ENCODE results near the gene PIP5K1B. TPM values are rescaled to one million over a fixed set of nuclear protein-coding genes. Genes with fewer than 3 reads are reported as not detected.

PIP5K1B gene
- total RNA-seq, 1 donor from 2014 or later, result 85.3 TPM

DNA sequence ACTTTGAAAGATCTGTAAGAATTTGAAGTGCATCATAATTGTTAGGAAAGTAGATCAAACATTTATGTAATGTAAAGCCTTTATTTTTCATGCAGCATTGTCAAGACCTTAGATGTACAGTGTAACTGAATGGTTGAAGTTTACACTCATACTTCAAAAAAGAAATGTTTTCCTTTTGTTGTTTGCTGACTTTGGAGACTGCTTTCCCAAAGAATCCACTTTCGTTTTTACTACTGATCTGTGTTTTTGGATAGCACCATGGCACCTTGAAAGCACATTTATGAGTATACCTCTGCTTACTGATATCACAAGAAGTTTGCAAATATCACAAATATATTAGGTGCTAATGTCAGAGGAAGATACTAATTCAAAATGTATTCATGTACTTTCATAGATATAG is 50.0 kb downstream of the PIP5K1B start:
- no peak for DNase-seq
- intact Hi-C loops (cut with micrococcal nuclease), result no loop called here

DNA sequence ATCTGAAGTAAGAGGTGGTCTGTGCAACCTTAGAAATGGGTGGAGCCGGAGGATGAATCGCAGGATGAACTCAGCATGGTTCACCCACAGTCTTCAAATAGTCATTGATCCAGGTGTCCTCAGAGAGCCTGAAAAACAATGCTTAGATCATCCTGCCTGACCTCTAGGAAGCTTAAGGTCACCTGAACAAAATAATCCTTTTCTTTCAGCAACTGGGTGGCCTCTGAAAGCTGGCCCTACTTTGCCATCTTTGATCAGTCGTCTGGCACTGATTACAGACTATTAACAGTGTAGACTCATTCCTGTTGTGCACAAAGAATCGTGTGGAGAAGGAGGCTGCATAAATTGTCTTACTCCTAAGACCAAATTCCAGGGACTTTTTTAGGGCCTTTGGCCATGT is 50.7 kb downstream of the PIP5K1B start:
- ATAC-seq (no peak), DNase-seq (no peak)
- intact Hi-C loops (cut with micrococcal nuclease), result no loop called here

More for the DNA sequence above, 50.0 kb downstream of the PIP5K1B start:
- no peak for ATAC-seq

DNA sequence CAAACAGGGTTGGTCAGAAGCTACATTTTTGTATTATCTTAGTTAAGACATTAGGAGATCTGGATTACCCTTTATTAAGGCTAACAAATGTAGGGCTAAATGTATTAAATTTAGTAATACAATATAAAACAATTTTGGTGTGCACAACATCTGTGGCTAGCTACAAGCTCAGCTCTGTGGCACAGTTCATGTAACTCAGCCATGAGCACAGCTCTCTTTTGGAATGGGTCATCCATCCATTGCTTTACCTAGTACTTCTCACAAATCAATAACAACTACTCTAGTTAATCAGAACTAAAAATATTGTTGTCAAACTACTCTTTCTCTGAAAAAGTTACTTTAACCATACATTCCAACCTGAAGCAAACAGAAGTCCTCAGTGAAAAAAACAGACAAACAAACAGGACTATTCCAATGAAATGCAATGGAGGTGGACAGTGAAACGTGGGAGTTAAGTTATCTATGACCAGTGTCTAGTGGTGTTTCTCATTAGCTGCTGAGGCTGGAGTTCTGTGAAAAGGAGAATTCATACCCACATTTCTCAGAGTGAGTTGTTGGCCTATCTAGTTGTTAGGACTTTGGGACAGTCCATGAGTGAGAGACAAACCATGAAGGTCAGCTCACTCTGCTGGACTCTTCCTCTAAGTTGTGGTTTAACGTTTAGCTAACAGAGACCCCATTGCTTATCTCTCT is 55.1 kb downstream of the PIP5K1B start:
- intact Hi-C loops (cut with micrococcal nuclease), result no loop called here
- ATAC-seq (peak; percentile 25), DNase-seq (no peak)

DNA sequence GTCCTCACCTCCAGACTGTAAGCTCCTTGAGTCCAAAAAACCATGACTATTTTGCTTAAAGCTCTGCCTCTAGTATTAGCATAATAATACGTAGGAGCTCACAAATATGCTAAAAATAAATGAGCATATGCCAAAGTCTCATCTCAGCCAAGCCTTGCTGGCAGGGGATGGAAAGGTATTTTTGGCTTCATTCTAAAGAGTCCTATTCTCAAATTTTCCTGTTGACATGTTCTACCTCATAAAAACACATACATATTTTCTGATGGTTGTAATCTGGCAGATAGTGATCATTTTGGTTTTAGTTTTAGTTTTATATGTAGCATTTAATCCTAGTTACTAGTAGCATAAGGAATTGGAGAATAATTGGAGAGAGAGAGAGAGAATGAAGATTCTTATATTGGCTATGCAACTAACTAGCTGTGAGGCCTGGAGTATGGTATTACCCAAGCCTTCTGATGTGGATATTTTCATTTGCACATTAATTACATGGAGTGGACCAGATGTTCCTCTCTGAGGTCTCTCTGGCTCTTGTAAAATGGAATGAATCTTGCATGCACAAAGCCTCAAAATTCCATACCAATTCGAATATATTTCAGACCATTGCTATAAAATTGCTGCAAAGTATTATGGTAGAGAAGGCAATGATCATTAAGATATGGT is 55.8 kb downstream of the PIP5K1B start:
- ATAC-seq, result peak; percentile 64
- intact Hi-C loops (cut with micrococcal nuclease), result no loop called here
- DNase-seq, result no peak

DNA sequence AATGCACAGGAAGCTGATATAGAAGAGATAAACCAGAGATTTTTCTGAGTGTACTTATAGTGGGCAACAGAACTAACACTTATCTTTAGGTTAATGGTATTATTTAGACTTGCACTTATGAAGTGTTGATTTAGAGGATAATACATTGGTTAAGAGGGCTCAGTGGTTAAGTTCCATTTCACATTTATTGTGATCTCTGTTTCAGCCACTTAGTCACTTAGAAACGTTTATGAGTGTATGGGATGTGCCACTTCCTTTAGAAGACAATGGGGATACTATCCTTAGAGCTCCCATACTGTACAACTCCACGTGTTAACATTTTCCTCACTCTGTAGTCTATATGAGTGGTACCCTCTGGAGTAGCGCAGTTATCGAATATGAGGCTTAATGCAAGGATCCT is 57.5 kb downstream of the PIP5K1B start:
- ATAC-seq, result no peak

DNA sequence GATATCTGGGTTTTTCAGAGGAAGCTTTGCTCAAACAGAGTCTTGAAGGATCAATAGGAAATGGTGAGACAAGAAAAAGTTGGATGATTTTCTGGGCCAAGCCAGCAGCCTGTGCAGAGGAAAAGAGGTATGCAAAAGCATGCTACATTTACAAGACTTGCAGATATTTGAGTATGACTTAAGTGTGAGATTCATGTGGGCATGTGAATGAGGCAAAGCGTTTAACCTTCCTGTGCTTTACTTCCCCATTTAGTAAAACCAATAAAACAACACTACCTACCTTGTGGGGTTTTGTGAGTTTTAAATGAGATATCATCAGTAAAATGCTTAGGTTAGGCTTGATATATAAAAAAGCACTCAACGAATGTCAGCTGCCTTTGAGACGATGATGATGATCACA is 58.1 kb downstream of the PIP5K1B start:
- intact Hi-C loops (cut with micrococcal nuclease), result no loop called here

More for the DNA sequence above, 57.5 kb downstream of the PIP5K1B start:
- DNase-seq, result no peak
- intact Hi-C loops (cut with micrococcal nuclease), result no loop called here

DNA sequence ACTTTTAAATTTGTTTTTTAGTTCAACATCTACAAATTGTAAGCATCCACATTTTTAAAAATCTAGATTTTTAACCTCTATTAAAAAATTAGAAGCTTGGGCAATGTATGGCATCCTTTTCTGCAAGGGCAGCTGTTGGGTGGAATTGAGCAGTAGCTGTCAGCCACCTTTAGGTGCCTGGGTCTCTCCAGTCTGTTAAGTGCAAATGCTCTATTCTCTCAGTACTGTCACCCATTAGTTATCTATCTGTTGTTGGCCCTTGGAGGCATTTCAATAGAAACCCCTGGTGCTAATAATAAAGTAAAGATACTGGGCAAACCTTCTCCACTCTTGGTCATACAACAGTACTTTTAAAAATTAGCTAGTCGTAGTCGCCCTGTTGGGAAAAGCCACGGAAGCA is 63.6 kb downstream of the PIP5K1B start:
- ATAC-seq (peak; percentile 60), DNase-seq (no peak)
- intact Hi-C loops (cut with micrococcal nuclease), result no loop called here

More for the DNA sequence above, 58.1 kb downstream of the PIP5K1B start:
- ATAC-seq (no peak), DNase-seq (no peak)

DNA sequence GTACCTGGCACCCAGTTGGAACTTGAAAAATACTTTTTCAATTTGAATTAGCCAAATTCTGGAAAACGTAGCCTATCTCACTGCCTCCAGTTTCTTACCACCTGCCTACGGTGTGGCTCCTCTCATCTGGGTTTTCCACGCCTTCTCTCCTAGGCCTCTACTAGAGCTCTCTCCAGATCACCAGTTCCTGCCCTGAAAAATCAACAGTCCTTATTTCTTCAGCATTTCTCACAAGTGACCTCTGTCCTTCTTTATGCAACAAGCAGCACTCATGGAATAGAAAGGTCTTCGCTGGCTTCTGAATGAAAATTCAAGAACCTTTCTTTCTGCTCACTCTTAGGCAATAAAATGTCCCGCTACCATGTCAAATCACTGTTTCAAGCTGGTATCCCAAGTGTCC is 64.8 kb downstream of the PIP5K1B start:
- ATAC-seq (no peak), DNase-seq (no peak)
- intact Hi-C loops (cut with micrococcal nuclease), result no loop called here

DNA sequence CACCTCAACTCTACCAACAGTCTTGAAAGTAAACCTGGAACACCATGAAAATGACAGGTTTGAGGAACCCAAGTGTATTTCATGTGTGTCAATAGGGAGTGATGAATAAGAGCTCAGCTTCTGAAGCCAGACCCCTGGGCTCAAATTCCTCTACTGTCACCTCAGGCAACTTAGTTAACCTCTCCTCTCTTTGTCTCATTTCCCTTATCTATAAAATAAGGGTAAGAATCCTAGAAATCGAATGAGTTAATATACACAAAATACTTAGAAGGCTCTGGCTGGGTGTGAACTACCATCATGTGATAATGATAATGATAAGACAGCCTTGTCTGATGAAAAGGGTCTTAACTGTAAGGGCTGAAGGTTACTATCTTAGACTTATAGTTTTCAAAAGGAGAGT is 66.3 kb downstream of the PIP5K1B start:
- DNase-seq (no peak), ATAC-seq (no peak)
- intact Hi-C loops (cut with micrococcal nuclease), result no loop called here

DNA sequence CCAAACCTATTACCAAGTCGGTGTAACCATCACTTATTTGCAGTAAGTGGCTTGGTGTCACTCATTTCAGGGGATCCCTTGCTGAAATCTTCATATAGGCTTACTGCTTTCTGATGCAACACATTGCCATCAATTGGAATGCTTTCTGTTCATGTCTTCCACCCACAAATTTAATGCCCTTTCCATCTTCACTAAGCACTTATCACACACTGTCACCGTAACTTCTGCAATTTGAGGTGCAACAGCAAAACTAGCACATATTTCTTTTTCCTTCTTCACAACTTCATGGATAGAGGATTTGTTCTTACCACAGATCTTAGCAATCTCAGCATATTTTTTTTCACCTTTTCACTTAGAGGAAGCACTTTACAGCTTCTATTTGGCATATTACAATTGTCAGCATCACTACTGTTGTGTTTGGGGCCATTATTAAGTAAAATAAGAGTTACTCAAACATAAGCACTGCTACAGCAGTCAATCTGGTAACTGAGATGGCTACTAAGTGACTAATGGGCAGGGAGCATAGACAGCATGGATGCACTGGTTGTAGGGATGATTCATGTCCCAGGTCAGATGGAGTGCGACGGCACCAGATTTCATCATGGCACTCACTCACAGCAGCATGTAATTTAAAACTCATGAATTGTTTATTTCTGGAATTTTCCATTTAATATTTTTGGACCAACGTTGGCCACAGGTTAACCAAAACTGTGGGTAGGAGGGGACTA is 70.1 kb downstream of the PIP5K1B start:
- DNase-seq, result no peak
- no peak for ATAC-seq
- intact Hi-C loops (cut with micrococcal nuclease), result no loop called here

DNA sequence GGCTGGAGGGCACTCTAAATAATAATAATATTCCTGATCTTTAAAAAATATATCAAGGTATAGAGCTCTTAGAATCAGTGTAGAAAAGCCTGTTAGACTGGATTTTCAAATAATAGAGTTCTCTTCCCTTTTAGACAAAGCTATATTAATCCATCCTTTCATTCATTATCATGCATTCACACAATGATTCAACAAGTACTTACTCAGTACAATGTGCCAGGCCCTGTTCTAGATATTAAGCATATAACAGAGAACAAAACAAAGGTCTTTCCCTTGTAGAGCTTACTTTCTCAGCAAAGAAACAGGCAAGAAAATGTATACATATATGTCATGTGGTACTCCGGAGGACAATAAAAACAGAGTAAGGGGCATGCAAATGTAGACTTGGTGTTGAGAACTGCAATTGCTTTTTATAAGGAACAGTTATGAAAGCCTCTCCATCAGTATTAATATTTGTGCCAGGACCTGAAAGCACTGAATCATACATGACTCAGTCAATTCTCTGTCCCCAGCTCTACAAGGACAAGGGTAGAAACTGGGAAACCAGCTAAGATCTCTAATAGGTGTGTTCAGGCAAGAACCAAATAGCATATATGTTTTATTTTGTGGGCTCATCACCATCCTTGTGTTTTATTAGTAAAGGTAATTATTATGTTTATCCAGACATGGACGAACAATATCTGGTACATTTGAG is 72.2 kb downstream of the PIP5K1B start:
- intact Hi-C loops (cut with micrococcal nuclease), result no loop called here
- no peak for DNase-seq
- ATAC-seq, result no peak

DNA sequence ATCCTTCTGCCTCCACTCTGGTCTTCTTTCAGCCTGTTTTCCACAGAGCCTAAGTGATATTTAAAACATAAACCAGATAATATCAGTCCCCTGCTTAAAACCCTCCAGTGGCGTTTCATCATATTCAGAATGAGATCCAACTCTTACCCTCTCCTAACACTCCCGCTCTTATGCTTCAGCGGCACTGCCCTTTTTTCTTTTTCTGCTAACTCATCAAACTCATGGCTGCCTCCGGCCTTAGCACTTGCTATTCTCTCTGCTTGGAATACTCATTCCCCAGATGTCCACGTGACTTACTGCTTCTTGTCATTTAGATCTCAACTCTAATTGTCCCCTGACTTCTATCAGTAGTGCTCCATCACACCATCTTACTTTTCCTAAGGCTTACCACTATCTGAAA is 73.6 kb downstream of the PIP5K1B start:
- ATAC-seq (no peak), DNase-seq (no peak)
- intact Hi-C loops (cut with micrococcal nuclease), result no loop called here

DNA sequence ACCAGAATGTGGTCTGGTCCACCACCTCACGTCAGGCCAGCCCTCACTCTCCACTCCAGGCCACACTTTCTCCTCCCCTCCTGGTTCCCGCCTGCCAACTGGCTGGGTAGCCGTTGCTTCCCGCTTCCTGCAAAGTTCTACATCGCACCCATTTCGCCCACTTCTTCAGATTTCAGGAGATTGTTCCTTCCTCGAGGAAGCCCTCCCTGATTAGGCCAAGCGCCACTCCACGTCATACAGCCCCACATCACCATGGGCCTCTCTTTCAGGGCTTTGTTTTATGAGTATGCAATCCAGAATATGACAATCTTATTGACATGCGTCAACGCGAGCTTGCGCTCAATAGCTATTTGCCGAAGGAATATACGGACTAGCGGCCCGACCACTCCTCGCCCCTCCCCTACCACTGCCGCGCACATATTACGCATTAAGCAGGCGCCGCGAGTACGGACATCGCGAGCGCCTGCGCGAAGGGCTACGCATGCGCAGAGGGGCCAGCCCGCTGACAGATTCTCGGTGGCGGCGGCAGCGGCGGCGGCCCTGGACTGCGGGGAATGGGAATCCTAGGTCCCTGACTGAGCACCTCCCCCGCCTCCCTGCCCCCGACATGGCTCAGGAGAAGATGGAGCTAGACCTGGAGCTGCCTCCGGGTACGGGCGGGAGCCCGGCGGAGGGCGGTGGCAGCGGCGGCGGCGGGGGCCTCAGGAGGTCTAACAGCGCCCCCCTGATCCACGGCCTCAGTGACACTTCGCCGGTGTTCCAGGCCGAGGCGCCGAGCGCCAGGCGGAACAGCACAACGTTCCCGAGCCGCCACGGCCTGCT is 74.7 kb downstream of the PIP5K1B start:
- intact Hi-C loops (cut with micrococcal nuclease), result loop anchor here (2.0 kb wide), 1 partner anchor 73 kb away; no protein-coding TSS in a partner anchor

DNA sequence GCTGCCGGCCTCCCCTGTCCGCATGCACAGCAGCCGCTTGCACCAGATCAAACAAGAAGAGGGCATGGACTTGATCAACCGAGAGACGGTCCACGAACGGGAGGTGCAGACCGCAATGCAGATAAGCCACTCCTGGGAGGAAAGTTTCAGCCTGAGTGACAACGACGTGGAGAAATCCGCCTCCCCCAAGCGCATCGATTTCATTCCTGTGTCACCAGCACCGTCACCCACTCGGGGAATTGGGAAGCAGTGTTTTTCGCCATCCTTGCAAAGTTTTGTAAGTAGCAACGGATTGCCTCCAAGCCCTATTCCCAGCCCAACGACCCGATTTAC is 75.3 kb downstream of the PIP5K1B start:
- ATAC-seq (no peak), DNase-seq (no peak)
- intact Hi-C loops (cut with micrococcal nuclease), result loop anchor here (2.0 kb wide), 1 partner anchor 74 kb away; no protein-coding TSS in a partner anchor

More for the DNA sequence above, 74.7 kb downstream of the PIP5K1B start:
- peak; percentile 95 for ATAC-seq
- peak; percentile 96 for DNase-seq

DNA sequence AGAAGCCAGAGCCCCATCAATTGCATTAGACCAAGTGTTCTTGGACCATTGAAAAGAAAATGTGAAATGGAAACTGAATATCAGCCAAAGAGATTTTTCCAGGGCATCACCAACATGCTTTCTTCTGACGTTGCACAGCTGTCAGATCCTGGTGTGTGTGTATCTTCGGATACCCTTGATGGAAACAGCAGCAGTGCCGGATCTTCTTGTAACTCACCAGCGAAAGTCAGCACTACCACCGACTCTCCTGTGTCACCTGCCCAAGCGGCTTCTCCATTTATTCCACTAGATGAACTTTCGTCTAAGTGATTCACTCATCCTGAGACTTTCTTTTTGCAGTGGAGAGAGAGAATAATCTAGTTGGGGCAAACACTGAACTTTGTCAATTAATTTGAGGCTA is 75.7 kb downstream of the PIP5K1B start:
- no peak for DNase-seq
- ATAC-seq, result no peak
- intact Hi-C loops (cut with micrococcal nuclease), result loop anchor here (2.0 kb wide), 1 partner anchor 74 kb away; no protein-coding TSS in a partner anchor

DNA sequence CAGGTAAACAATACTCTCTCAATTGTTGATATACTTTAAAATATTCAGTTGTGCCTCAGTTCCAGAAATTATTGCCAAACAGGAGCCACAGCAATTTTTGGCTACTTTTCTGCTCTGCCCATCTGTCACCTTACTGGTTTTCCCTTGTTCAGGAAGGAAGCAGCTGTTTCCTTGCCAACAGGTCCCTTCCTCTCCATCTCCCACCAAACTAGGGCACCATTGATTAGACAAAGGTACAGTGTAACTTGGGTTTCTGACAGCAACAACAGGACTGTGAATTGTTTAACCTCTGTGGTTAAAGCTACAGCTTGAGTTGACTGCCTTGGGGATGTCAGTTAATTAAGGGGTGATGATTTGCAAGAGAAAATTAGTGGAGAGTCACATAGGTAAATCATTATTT is 76.9 kb downstream of the PIP5K1B start:
- DNase-seq, result no peak
- no peak for ATAC-seq
- intact Hi-C loops (cut with micrococcal nuclease), result loop anchor here (2.0 kb wide), 1 partner anchor 75 kb away; no protein-coding TSS in a partner anchor

DNA sequence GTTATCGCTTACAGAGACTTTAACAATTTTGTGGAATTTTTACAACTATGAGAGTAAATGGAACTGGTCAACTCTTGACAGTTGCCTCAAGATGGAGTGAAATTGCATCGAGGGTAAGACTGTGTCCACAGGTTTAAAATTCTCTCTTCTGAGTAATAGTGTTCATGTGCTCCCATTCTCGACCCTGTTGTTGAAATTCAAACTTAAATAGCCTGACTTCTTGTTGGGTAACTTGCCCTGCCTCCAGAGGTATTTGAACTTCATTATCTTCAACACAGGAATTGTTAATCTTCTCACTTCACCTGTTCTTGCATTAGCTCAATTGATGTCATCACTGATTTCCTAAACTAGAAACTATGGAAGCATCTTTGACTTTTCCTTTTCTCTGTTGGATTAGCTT is 77.5 kb downstream of the PIP5K1B start:
- no peak for DNase-seq
- ATAC-seq, result no peak
- intact Hi-C loops (cut with micrococcal nuclease), result no loop called here

DNA sequence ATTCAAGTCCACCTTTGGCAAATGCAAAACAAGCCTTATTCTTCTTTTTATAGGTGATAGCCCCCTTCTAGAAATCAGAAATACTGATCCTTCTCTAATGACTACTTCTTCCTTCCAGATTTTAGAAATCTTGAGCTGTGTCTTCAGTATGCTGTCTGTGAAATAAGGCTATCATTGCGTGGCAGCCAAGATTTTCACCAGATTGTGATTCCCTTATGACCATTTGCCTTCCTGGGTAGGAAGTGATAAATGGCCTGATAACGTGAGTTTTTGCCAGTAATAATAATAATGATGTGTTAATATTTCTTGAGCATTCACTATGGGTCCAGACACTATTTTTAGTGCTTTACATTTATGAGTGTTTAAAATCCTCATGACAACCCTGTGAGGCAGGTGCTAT is 80.9 kb downstream of the PIP5K1B start:
- intact Hi-C loops (cut with micrococcal nuclease), result no loop called here
- ATAC-seq (no peak), DNase-seq (no peak)

DNA sequence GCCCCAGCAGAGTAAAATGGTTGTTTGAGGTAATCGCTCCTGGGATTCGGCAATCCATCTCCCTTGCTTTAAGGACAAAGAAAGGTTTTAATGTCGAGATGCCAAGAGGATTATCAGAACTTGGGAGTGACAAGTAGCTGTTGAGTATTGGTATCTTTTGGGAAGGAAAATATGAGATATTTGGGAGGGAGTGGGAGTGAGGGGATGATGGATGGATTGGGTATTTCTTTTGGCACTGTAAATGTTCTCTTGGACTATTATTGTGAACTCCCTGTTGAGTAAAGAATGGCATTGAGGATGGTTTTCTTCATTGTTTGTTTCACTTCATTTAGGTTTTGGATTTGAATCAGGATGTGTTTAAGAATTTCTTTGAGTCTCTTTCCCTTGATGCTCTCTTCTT is 86.1 kb downstream of the PIP5K1B start:
- ATAC-seq (no peak), DNase-seq (no peak)
- intact Hi-C loops (cut with micrococcal nuclease), result no loop called here

Measured in left ventricle myocardium superior (tissue), 1 donor.